Hematopoietic multipotent progenitor cell treated with erythropoietin and hydrocortisone succinate and interleukin-3 and kit ligand, for 15 days (in vitro differentiated cells): ENCODE results near the gene TTLL3.
A peak's percentile ranks its signal among the peaks of the same experiment; 100 is the strongest.
"Not testable (repeated sequence)": the region's sequence is repeated elsewhere in the genome, so short reads cannot be mapped to it uniquely, and the experiment has no call there.

Source experiments
- DNase-seq: peaks from one replicate; pipeline ENCODE4 v3.0.0-alpha.2; 2015; ENCODE audit warnings: low spot score

Gene TTLL3

GRCh38 chr3:9809615-9810432 is at the start of gene TTLL3:
Gene TTLL3 (plus strand): TSS chr3:9810262. CDS start chr3:9810662, 400 bp downstream.
- DNase-seq, result peak; percentile 22

GRCh38 chr3:9760779-9761505 is 49.1 kb upstream of the TTLL3 start:
- DNase-seq, result no peak

- DNase-seq, result no peak
These were observed 48.1 kb upstream of the TTLL3 start for GRCh38 chr3:9761919-9762318.

GRCh38 chr3:9762871-9763270 is 47.2 kb upstream of the TTLL3 start:
- no peak for DNase-seq

- no peak for DNase-seq
These were observed 44.2 kb upstream of the TTLL3 start for GRCh38 chr3:9765865-9766264.

GRCh38 chr3:9767418-9767817 is 42.6 kb upstream of the TTLL3 start:
- no peak for DNase-seq

- DNase-seq, result no peak
These were observed 41.8 kb upstream of the TTLL3 start for GRCh38 chr3:9768141-9768775.

GRCh38 chr3:9769012-9769411 is 41.0 kb upstream of the TTLL3 start:
- no peak for DNase-seq

GRCh38 chr3:9769426-9770275 is 40.4 kb upstream of the TTLL3 start, which contains the start of gene CAMK1:
Gene CAMK1 (minus strand): TSS chr3:9769947. CDS start chr3:9767749, 2,198 bp downstream.
- no peak for DNase-seq

- DNase-seq, result no peak
These were observed 39.7 kb upstream of the TTLL3 start for GRCh38 chr3:9770276-9770812.

GRCh38 chr3:9771007-9771406 is 39.1 kb upstream of the TTLL3 start:
- not testable (repeated sequence) for DNase-seq

- no peak for DNase-seq
These were observed 33.0 kb upstream of the TTLL3 start for GRCh38 chr3:9776896-9777693.

GRCh38 chr3:9777694-9778021 is 32.4 kb upstream of the TTLL3 start:
- no peak for DNase-seq

GRCh38 chr3:9778143-9779074 is 31.7 kb upstream of the TTLL3 start:
- no peak for DNase-seq

- no peak for DNase-seq
These were observed 30.9 kb upstream of the TTLL3 start for GRCh38 chr3:9779075-9779593.

- no peak for DNase-seq
These were observed 30.2 kb upstream of the TTLL3 start for GRCh38 chr3:9779721-9780457.

- DNase-seq, result no peak
These were observed 29.6 kb upstream of the TTLL3 start for GRCh38 chr3:9780458-9780812.

- DNase-seq, result no peak
These were observed 29.2 kb upstream of the TTLL3 start for GRCh38 chr3:9780910-9781309.

- DNase-seq, result no peak
These were observed 28.5 kb upstream of the TTLL3 start for GRCh38 chr3:9781551-9781950.
